Calu3 (cell line): ENCODE measurements around the gene CCR6. TPM values are rescaled to one million over a fixed set of nuclear protein-coding genes. Genes with fewer than 3 reads are reported as not detected.

Source experiments
- BruUV-seq: library from RNA; stranded (reverse); fragments of 400-500 nt; replicated peaks from 2 replicates; lab custom pipeline; 2021; lab: Mats Ljungman, UMichigan
- CTCF ChIA-PET: fragments of 300-600 bp; sonication (Branson Sonifier 250); formaldehyde crosslinking; loops from one replicate; lab custom pipeline; 2022; ENCODE audit warnings: antibody characterized with exemption; lab: Charles Lee
- DNase-seq: peaks from one replicate; pipeline ENCODE4 v3.0.0; 2022
- H3K27ac Mint-ChIP-seq: one replicate; pipeline ENCODE4 v1.8.0; 2022; ENCODE audit warnings: mixed read lengths; ENCODE audit not compliant: unreplicated experiment
- H3K27me3 Mint-ChIP-seq: one replicate; pipeline ENCODE4 v1.8.0; 2022; ENCODE audit warnings: mixed read lengths; ENCODE audit not compliant: unreplicated experiment
- H3K36me3 Mint-ChIP-seq: one replicate; pipeline ENCODE4 v1.8.0; 2022; ENCODE audit warnings: mild to moderate bottlenecking, moderate library complexity, mixed read lengths; ENCODE audit not compliant: insufficient read depth, unreplicated experiment
- H3K4me1 Mint-ChIP-seq: one replicate; pipeline ENCODE4 v1.8.0; 2022; ENCODE audit warnings: mild to moderate bottlenecking, low read depth, mixed read lengths; ENCODE audit not compliant: unreplicated experiment
- H3K4me3 Mint-ChIP-seq: one replicate; pipeline ENCODE4 v1.8.0; 2022; ENCODE audit warnings: mild to moderate bottlenecking, low read depth, moderate library complexity, mixed read lengths; ENCODE audit not compliant: unreplicated experiment
- H3K9me3 Mint-ChIP-seq: one replicate; pipeline ENCODE4 v1.8.0; 2022; ENCODE audit warnings: low read depth, mixed read lengths; ENCODE audit not compliant: unreplicated experiment
- intact Hi-C: fragments of 100-400 bp; cut with micrococcal nuclease; formaldehyde crosslinking; loops from one replicate; pipeline ENCODE4 v1.10.0; 2022; ENCODE audit not compliant: unreplicated experiment
- total RNA-seq: library from RNA; stranded (reverse); gene quantifications from 2 replicates; pipeline ENCODE4 v1.2.3, GENCODE V29; 2022
- TF ChIP-seq, protein P1 (sequence below): fragments of 200-600 bp; IDR thresholded peaks from one replicate; pipeline ENCODE4 v1.8.0; 2022; ENCODE audit warnings: antibody characterized with exemption; ENCODE audit not compliant: unreplicated experiment

The CCR6 gene
- total RNA-seq, 1 experiment from 2014 or later, result not detected

DNA sequence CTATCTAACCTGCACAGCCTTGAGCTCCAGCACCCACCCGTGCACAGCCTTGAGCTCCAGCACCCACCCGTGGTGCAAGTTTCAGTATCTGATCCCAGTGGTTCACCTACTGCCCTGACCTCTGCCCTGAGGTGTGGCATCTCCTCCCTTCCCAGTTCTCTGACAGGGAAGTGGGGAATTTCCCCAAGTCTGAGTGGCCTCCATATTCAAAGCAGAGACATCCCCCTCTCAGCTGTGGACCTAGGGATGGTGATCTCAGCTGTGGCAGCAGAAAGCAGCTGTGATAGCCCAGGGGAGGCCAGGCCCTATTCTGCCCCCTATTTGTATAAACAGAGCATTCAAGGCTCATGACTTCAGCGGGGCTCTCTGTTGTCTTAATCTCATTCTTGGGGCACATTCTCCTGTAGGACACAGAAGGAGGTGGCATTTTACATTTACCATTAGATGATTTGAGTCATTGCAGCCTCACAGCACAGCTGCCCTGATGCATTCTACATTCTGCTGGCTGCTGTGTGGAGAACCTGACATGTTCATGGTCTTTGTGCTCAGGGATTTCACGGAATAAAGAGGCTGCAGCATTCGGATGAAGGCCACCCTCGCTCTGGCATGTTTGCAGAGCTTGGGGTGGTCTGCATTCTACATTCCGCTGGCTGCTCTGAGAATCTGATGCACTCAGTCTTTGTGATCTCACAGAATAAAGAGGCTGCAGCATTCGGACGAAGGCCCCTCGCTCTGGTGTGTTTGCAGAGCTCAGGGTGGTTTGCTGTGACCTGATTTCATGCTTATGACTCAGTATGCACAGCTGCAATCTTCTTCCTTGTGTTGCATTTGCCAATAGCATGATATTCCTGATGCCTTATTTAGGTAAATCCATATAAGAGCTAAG, 17.9 kb downstream of the CCR6 start:
- CTCF ChIA-PET, result interaction anchor here (1.1 to 1.6 kb wide), 4 partner anchors 17 to 366 kb away, joined by 4 to 12 read pairs (median 7); partner anchors contain the start of genes CCR6 and CEP43
- no TSS peak for BruUV-seq
- H3K4me1 Mint-ChIP-seq, result peaks cover 8% of the 10 kb centered on the region
- intact Hi-C loops, result loop anchor here (5.0 kb wide), 1 partner anchor 144 kb away; the partner anchor contains the start of gene CEP43
- H3K27ac Mint-ChIP-seq, result no peak overlapping the region
- H3K36me3 Mint-ChIP-seq, result no peaks in the 10 kb centered on the region
- peaks cover 3% of the 10 kb centered on the region for H3K9me3 Mint-ChIP-seq
- TF ChIP-seq, protein P1, sequence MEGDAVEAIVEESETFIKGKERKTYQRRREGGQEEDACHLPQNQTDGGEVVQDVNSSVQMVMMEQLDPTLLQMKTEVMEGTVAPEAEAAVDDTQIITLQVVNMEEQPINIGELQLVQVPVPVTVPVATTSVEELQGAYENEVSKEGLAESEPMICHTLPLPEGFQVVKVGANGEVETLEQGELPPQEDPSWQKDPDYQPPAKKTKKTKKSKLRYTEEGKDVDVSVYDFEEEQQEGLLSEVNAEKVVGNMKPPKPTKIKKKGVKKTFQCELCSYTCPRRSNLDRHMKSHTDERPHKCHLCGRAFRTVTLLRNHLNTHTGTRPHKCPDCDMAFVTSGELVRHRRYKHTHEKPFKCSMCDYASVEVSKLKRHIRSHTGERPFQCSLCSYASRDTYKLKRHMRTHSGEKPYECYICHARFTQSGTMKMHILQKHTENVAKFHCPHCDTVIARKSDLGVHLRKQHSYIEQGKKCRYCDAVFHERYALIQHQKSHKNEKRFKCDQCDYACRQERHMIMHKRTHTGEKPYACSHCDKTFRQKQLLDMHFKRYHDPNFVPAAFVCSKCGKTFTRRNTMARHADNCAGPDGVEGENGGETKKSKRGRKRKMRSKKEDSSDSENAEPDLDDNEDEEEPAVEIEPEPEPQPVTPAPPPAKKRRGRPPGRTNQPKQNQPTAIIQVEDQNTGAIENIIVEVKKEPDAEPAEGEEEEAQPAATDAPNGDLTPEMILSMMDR, result no peak
- peaks cover 61% of the 10 kb centered on the region for H3K27me3 Mint-ChIP-seq
- no peak overlapping the region for H3K4me3 Mint-ChIP-seq
- DNase-seq, result no peak

DNA sequence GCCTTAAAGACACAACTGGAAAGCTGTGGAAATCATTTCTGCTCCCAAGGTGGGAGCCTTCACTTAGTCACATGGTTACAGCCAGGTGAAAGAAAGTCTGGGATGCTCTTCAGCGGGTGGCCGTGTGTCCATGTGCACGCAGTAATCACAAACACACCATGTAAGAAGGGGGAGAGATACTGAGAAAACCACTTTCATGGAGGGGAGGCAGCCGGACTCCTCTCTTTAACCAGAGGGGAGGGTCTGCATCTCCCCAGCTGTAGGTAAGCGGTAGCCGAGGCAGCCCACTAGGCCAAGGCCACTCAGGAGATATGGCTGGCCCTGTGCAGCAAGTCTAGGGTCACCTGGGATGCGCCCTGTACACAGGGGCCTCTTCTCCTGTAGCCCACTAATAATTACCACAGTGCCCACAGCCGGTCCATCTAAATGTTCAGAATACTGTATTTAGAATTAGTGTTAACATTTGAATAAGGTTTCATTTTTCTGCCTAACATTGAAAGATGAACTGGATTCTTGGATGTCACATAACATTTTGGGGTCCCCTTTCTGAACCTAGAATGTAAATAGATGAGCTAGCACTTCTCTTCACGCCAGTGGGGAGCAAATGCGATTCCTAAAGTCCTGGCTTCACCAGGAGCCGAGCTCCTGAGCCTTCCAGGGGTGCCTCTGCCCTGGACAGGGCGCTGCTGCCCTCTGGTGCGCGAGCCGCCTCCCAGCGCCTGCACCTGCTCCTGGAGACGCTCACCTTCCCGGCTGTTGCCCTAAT, 19.0 kb downstream of the CCR6 start:
- peaks cover 8% of the 10 kb centered on the region for H3K4me1 Mint-ChIP-seq
- CTCF ChIA-PET, result interaction anchor here (0.5 to 1.6 kb wide), 8 partner anchors 13 to 550 kb away, joined by 3 to 12 read pairs (median 6); partner anchors contain the start of genes CCR6 and CEP43
- intact Hi-C loops, result loop anchor here (1.0 to 5.0 kb wide), 2 partner anchors 145 to 356 kb away; partner anchors contain the start of gene CEP43
- TF ChIP-seq, protein P1, result peak; percentile 51
- peaks cover 61% of the 10 kb centered on the region for H3K27me3 Mint-ChIP-seq
- H3K9me3 Mint-ChIP-seq, result peaks cover 3% of the 10 kb centered on the region
- no TSS peak for BruUV-seq
- H3K27ac Mint-ChIP-seq, result no peak overlapping the region
- no peak overlapping the region for H3K4me3 Mint-ChIP-seq
- no peaks in the 10 kb centered on the region for H3K36me3 Mint-ChIP-seq
- peak; percentile 76 for DNase-seq

DNA sequence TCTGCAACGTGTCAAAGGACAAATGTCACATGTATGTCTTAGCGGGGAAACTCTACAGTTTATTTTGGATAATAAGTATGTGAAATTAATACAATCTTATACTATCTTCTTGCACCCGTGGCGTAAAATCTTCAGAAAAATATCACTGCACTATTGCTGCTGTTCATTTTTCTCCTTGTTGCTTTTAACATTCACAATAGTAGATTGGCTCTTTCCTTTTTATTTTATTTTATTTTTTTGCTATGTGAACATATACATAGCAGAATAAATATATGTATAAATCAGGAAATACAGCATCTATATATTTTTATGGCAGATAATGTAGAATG, 19.5 kb downstream of the CCR6 start:
- BruUV-seq, result no TSS peak
- Mint-ChIP-seq H3K4me3 (no peak overlapping the region), H3K36me3 (no peaks in the 10 kb centered on the region), H3K27me3 (peaks cover 61% of the 10 kb centered on the region), H3K9me3 (peaks cover 3% of the 10 kb centered on the region), H3K4me1 (peaks cover 8% of the 10 kb centered on the region), H3K27ac (no peak overlapping the region)
- CTCF ChIA-PET, result interaction anchor here (0.7 to 1.5 kb wide), 5 partner anchors 14 to 367 kb away, joined by 3 to 12 read pairs (median 5); partner anchors contain the start of gene CEP43
- intact Hi-C loops, result loop anchor here (1.0 to 5.0 kb wide), 2 partner anchors 145 to 356 kb away; partner anchors contain the start of gene CEP43
- TF ChIP-seq, protein P1, result no peak
- no peak for DNase-seq

DNA sequence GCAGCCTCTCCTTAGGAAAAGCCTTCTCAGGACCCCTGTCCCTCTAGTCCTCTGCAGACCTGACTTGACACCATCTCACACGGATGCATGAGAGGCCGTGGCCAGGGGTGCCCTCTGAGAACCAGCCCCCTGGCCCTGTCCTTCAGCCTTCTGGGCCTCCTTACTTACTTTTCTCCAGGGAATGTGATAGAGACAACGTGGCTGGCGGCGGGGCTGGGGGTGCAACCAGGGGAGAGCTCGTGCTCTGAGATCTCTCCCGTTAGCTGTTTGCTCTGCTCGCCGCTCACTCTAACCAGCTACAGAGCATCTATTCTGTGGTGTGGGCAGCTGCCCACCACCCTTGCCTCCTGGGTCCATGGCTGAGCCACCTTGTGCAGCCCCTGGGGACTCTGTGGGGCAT, 20.1 kb downstream of the CCR6 start:
- Mint-ChIP-seq H3K27ac (no peak overlapping the region), H3K4me1 (peaks cover 8% of the 10 kb centered on the region), H3K36me3 (no peaks in the 10 kb centered on the region), H3K27me3 (peaks cover 55% of the 10 kb centered on the region), H3K9me3 (peaks cover 3% of the 10 kb centered on the region), H3K4me3 (no peak overlapping the region)
- CTCF ChIA-PET, result no interaction called here
- intact Hi-C loops, result loop anchor here (5.0 kb wide), 1 partner anchor 146 kb away; the partner anchor contains the start of gene CEP43
- BruUV-seq, result no TSS peak
- TF ChIP-seq, protein P1, result no peak
- DNase-seq, result no peak
